Measurements from ENCODE around the gene NPIPA8. TPM values are rescaled to one million over a fixed set of nuclear protein-coding genes. Genes with fewer than 3 reads are reported as not detected.
A peak's percentile ranks its signal among the peaks of the same experiment; 100 is the strongest.
"Not testable (repeated sequence)": the region's sequence is repeated elsewhere in the genome, so short reads cannot be mapped to it uniquely, and the experiment has no call there.

NPIPA8 gene
- total and polyA plus RNA-seq, 2 of the 4 experiments (the other 2 are of a cell fraction): 1.1 to 17.6 TPM

DNA sequence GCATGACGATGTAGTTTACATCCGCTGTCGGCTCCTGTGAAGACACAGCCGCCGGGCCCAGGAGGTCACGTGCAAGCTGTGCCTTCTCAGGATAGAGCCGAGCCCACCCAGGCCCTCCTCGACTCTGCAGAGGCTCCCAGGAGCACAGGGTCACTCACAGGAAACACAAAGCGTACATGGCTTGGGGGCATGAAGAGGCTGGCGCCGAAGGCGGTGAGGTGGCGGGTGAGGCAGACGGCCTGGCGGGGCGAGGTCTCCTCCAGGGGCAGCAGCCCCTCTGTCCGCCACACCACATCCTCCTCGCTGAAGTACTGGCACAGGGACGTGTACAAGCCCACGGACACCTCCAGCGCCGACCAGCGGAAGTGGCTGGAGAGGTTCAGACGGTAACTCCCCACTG lies 2.7 kb upstream of the NPIPA8 start:
- H3K4me2 ChIP-seq (ENCODE audit: low read depth, low read length); H2BK20ac ChIP-seq (ENCODE audit: low read depth, low read length); intact Hi-C loops (cut with micrococcal nuclease); H3K9me1 ChIP-seq (ENCODE audit: insufficient read depth, low read length); H3K4ac ChIP-seq (ENCODE audit: low read depth, low read length); ATAC-seq (ENCODE audit: low read depth); H4K5ac ChIP-seq (ENCODE audit: low read depth, low read length); H3K27ac ChIP-seq (ENCODE audit: insufficient read depth, low read length); DNase-seq; H3K18ac ChIP-seq (ENCODE audit: low read depth, low read length); CTCF ChIA-PET; H3K56ac ChIP-seq (ENCODE audit: extremely low read depth, insufficient read depth, low read length); H3K9ac ChIP-seq (ENCODE audit: low read depth, low read length); H3K23ac ChIP-seq (ENCODE audit: low read depth, low read length); in situ Hi-C loops (cut with MboI; ENCODE audit: low sequenced_read_pairs); H2AK9ac ChIP-seq (replicated peaks; ENCODE audit: low read depth, low read length, poor library complexity); H4K20me1 ChIP-seq (ENCODE audit: insufficient read depth, low read length); H2BK5ac ChIP-seq (ENCODE audit: low read depth, low read length, poor library complexity, severe bottlenecking); H4K8ac ChIP-seq (ENCODE audit: low read depth in 2 of 2, low read length in 2 of 2); H2AK5ac ChIP-seq (ENCODE audit: low read depth, low read length); H3K36me3 ChIP-seq (ENCODE audit: control insufficient read depth, insufficient read depth, low read length); dilution Hi-C loops (cut with HindIII; ENCODE audit: low sequenced_read_pairs, unreplicated experiment); H2BK15ac ChIP-seq (ENCODE audit: low read depth, low read length); H4K91ac ChIP-seq (ENCODE audit: insufficient read depth, low read depth, low read length); H2BK120ac ChIP-seq (ENCODE audit: low read depth, low read length); H3K9me3 ChIP-seq (ENCODE audit: control insufficient read depth, insufficient read depth, low read length); POLR2A ChIA-PET (ENCODE audit: unreplicated experiment); H3K79me1 ChIP-seq (ENCODE audit: low read depth in 1 of 2, low read length in 2 of 2); H3K14ac ChIP-seq (replicated peaks; ENCODE audit: low read depth, low read length); H3K27me3 ChIP-seq (ENCODE audit: control insufficient read depth, insufficient read depth, low read length); H2AFZ ChIP-seq (replicated peaks; ENCODE audit: low read length, poor library complexity); H3K4me3 ChIP-seq (ENCODE audit: insufficient read depth, low read depth, low read length); H3K4me1 ChIP-seq (ENCODE audit: control insufficient read depth, insufficient read depth, low read length): not testable (repeated sequence)
- WGBS, 2 experiments (ENCODE audit: extremely low coverage in 2 of 2, insufficient read length in 1 of 2): no CpG with 5 or more reads among the region's 24 CpGs
- BruUV-seq (replicated peaks): TSS peak; percentile 73

DNA sequence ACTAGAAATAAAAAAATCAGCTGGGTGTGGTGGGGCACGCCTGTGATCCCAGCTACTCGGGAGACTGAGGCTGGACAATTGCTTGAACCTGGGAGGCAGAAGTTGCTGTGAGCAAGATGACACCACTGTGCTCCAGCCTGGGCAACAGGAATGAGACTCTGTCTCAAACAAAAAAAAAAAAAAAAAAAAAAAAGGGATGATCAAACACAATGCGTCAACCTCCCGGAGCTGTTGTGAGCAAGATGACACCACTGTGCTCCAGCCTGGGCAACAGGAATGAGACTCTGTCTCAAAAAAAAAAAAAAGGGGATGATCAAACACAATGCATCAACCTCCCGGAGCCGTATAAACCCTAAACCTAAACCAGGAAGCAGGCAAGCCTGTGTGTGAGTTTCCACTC lies 24.7 kb downstream of the NPIPA8 start:
- H3K79me1 ChIP-seq (ENCODE audit: low read depth in 1 of 2, low read length in 2 of 2); H3K4me1 ChIP-seq (ENCODE audit: control insufficient read depth, insufficient read depth, low read length); dilution Hi-C loops (cut with HindIII; ENCODE audit: low sequenced_read_pairs, unreplicated experiment); CTCF ChIA-PET; H3K18ac ChIP-seq (ENCODE audit: low read depth, low read length); H2AK9ac ChIP-seq (replicated peaks; ENCODE audit: low read depth, low read length, poor library complexity); H3K23ac ChIP-seq (ENCODE audit: low read depth, low read length); H2BK15ac ChIP-seq (ENCODE audit: low read depth, low read length); H3K14ac ChIP-seq (replicated peaks; ENCODE audit: low read depth, low read length); H3K4ac ChIP-seq (ENCODE audit: low read depth, low read length); H2BK5ac ChIP-seq (ENCODE audit: low read depth, low read length, poor library complexity, severe bottlenecking); H3K27me3 ChIP-seq (ENCODE audit: control insufficient read depth, insufficient read depth, low read length); BruUV-seq (replicated peaks); H3K56ac ChIP-seq (ENCODE audit: extremely low read depth, insufficient read depth, low read length); H2AK5ac ChIP-seq (ENCODE audit: low read depth, low read length); H2BK20ac ChIP-seq (ENCODE audit: low read depth, low read length); ATAC-seq (ENCODE audit: low read depth); POLR2A ChIA-PET (ENCODE audit: unreplicated experiment); H3K9ac ChIP-seq (ENCODE audit: low read depth, low read length); in situ Hi-C loops (cut with MboI; ENCODE audit: low sequenced_read_pairs); H4K5ac ChIP-seq (ENCODE audit: low read depth, low read length); H4K91ac ChIP-seq (ENCODE audit: insufficient read depth, low read depth, low read length); H3K9me3 ChIP-seq (ENCODE audit: control insufficient read depth, insufficient read depth, low read length); H2BK120ac ChIP-seq (ENCODE audit: low read depth, low read length); H4K8ac ChIP-seq (ENCODE audit: low read depth in 2 of 2, low read length in 2 of 2); intact Hi-C loops (cut with micrococcal nuclease); H3K9me1 ChIP-seq (ENCODE audit: insufficient read depth, low read length); H3K36me3 ChIP-seq (ENCODE audit: control insufficient read depth, insufficient read depth, low read length); H4K20me1 ChIP-seq (ENCODE audit: insufficient read depth, low read length); DNase-seq; H3K27ac ChIP-seq (ENCODE audit: insufficient read depth, low read length); H3K4me2 ChIP-seq (ENCODE audit: low read depth, low read length); H3K4me3 ChIP-seq (ENCODE audit: insufficient read depth, low read depth, low read length); H2AFZ ChIP-seq (replicated peaks; ENCODE audit: low read length, poor library complexity): not testable (repeated sequence)
- WGBS, 2 experiments (ENCODE audit: extremely low coverage in 2 of 2, insufficient read length in 1 of 2): no CpG with 5 or more reads among the region's 6 CpGs

Data from IMR-90 (cell line).